OCI-LY7 (cell line): ENCODE measurements around the gene TPH1. TPM values are rescaled to one million over a fixed set of nuclear protein-coding genes. Genes with fewer than 3 reads are reported as not detected.

ENCODE experiments used
- BruUV-seq: library from RNA; stranded (reverse); fragments of 400-500 nt; replicated peaks from 2 replicates; lab custom pipeline; 2021; lab: Mats Ljungman, UMichigan
- CTCF ChIA-PET: fragments of 300-600 bp; sonication (Branson Sonifier 250); formaldehyde crosslinking; loops from one replicate; lab custom pipeline; 2022; ENCODE audit warnings: antibody characterized with exemption; ENCODE audit not compliant: unreplicated experiment; lab: Charles Lee
- POLR2A ChIA-PET: fragments of 300-600 bp; sonication (Branson Sonifier 250); formaldehyde crosslinking; loops from one replicate; lab custom pipeline; 2022; ENCODE audit warnings: antibody characterized with exemption; lab: Charles Lee
- DNase-seq: peaks from one replicate; pipeline ENCODE4 v3.0.0-alpha.2; 2015; ENCODE audit warnings: low spot score
- H2AFZ ChIP-seq: fragments of 200-600 bp; sonication (generic), shearing (Covaris generic); 2 replicates; pipeline ENCODE4 v1.6.1; 2014; ENCODE audit warnings: mild to moderate bottlenecking, antibody characterized with exemption, low read length, moderate library complexity
- H3K27ac ChIP-seq: fragments of 200-600 bp; sonication (generic); 2 replicates; pipeline ENCODE4 v1.5.1; 2014; ENCODE audit warnings: mixed run types, low read depth, mild to moderate bottlenecking, moderate library complexity, low read length, inconsistent platforms; ENCODE audit not compliant: poor library complexity, severe bottlenecking
- H3K36me3 ChIP-seq: fragments of 200-600 bp; sonication (generic); 2 replicates; pipeline ENCODE4 v1.6.1; 2014; ENCODE audit warnings: mild to moderate bottlenecking, antibody characterized with exemption, low read length, moderate library complexity, mixed read lengths; ENCODE audit not compliant: insufficient read depth
- H3K4me1 ChIP-seq: fragments of 200-600 bp; sonication (generic); 2 replicates; pipeline ENCODE4 v1.5.1; 2014; ENCODE audit warnings: mild to moderate bottlenecking, low read length; ENCODE audit not compliant: insufficient read depth, poor library complexity, severe bottlenecking
- H3K4me2 ChIP-seq: fragments of 200-600 bp; sonication (generic); 2 replicates; pipeline ENCODE4 v1.6.1; 2014; ENCODE audit warnings: mild to moderate bottlenecking, low read length
- H3K4me3 ChIP-seq: fragments of 200-600 bp; sonication (generic); 2 replicates; pipeline ENCODE4 v1.5.1; 2014; ENCODE audit warnings: mild to moderate bottlenecking, low read depth, low read length; ENCODE audit not compliant: poor library complexity, severe bottlenecking
- H3K79me2 ChIP-seq: fragments of 200-600 bp; sonication (generic); 2 replicates; pipeline ENCODE4 v1.6.1; 2016; ENCODE audit warnings: low read depth, mild to moderate bottlenecking, low read length, moderate library complexity, mixed read lengths; ENCODE audit not compliant: insufficient read depth
- H3K9me2 ChIP-seq: fragments of 200-600 bp; sonication (generic); 2 replicates; pipeline ENCODE4 v1.6.1; 2016; ENCODE audit warnings: mild to moderate bottlenecking, low read length, mixed read lengths; ENCODE audit not compliant: insufficient read depth
- H3K9me3 ChIP-seq: fragments of 200-600 bp; sonication (generic); 2 replicates; pipeline ENCODE4 v1.6.1; 2014; ENCODE audit warnings: mild to moderate bottlenecking, mixed run types, low read length, mixed read lengths
- H4K20me1 ChIP-seq: fragments of 200-600 bp; sonication (generic); 2 replicates; pipeline ENCODE4 v1.6.1; 2014; ENCODE audit warnings: mild to moderate bottlenecking, antibody characterized with exemption, low read length, moderate library complexity, mixed read lengths; ENCODE audit not compliant: insufficient read depth
- CTCF ChIP-seq: fragments of 200-600 bp; sonication (generic); conservative IDR thresholded peaks from 2 replicates; pipeline ENCODE4 v1.5.1; 2014; ENCODE audit warnings: mild to moderate bottlenecking, antibody characterized with exemption, low read length, moderate library complexity, mixed read lengths
- EZH2phosphoT487 ChIP-seq: fragments of 200-600 bp; sonication (generic); IDR thresholded peaks from 2 replicates; pipeline ENCODE4 v1.6.1; 2018; ENCODE audit warnings: low read depth, borderline replicate concordance, mild to moderate bottlenecking, mixed run types, antibody characterized with exemption, low read length, moderate library complexity, mixed read lengths
- intact Hi-C: fragments of 100-400 bp; cut with micrococcal nuclease; formaldehyde crosslinking; loops from one replicate; pipeline ENCODE4 v1.10.0; 2022; ENCODE audit not compliant: unreplicated experiment
- total RNA-seq, 2 experiments: library from RNA; depleted of rRNA in 1 of 2; stranded (reverse); fragments of >200 nt in 1 of 2; shearing (Covaris generic) in 1 of 2; gene quantifications; 2 replicates each; pipeline ENCODE4 v1.2.3, GENCODE V29; 2014 to 2022

TPH1 gene
- total RNA-seq, 2 experiments from 2014 or later, result 0.19 to 0.23 TPM

DNA sequence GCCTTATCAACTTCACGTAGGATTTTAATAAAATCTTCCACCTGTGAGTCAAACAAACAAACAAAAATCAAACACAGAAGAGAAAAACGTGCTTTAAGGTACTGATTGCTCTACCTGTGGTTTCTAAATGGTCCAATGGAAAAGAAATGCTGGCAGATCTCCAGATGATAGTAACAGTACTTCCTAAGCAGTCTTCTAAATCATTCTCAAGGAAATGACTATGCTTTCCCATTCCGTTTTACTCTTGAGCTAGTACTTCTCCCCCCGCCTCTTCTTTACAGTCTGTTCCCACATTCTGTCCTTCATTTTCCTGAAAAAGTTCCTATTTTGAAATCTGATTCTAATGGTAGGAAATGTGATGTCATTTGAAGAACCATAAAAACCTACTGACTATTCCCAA, 34.4 kb upstream of the TPH1 start:
- no TSS peak for BruUV-seq
- DNase-seq, result no peak
- Histone ChIP-seq H3K4me1 (no peaks in the 10 kb centered on the region), H3K36me3 (peaks cover 80% of the 10 kb centered on the region), H2AFZ (no peak overlapping the region), H3K27ac (no peak overlapping the region), H3K9me2 (no peaks in the 10 kb centered on the region), H3K9me3 (no peaks in the 10 kb centered on the region), H4K20me1 (no peaks in the 10 kb centered on the region), H3K79me2 (no peaks in the 10 kb centered on the region), H3K4me3 (no peak overlapping the region), H3K4me2 (no peak overlapping the region)
- intact Hi-C loops, result no loop called here
- TF ChIP-seq CTCF, result no peak
- no peak for TF ChIP-seq EZH2phosphoT487
- CTCF ChIA-PET, result interaction anchor here (0.6 kb wide), 1 partner anchor 26 kb away, joined by 4 read pairs; no protein-coding TSS in a partner anchor
- POLR2A ChIA-PET, result interaction anchor here (0.8 to 2.1 kb wide), 3 partner anchors 9 to 24 kb away, joined by 3 to 7 read pairs (median 3); no protein-coding TSS in a partner anchor

- H3K27ac ChIP-seq, result no peak overlapping the region
- H3K79me2 ChIP-seq, result no peaks in the 10 kb centered on the region
- no peak overlapping the region for H2AFZ ChIP-seq
- H3K4me1 ChIP-seq, result no peaks in the 10 kb centered on the region
- H3K4me3 ChIP-seq, result no peak overlapping the region
- no TSS peak for BruUV-seq
- intact Hi-C loops, result no loop called here
- ChIA-PET CTCF (no interaction called here), POLR2A (interaction anchor here (1.3 kb wide), 1 partner anchor 16 kb away, joined by 3 read pairs; no protein-coding TSS in a partner anchor)
- H3K9me2 ChIP-seq, result no peaks in the 10 kb centered on the region
- DNase-seq, result no peak
- H3K4me2 ChIP-seq, result no peak overlapping the region
- peaks cover 66% of the 10 kb centered on the region for H3K36me3 ChIP-seq
- no peaks in the 10 kb centered on the region for H4K20me1 ChIP-seq
- TF ChIP-seq CTCF, result no peak
- TF ChIP-seq EZH2phosphoT487, result no peak
- no peaks in the 10 kb centered on the region for H3K9me3 ChIP-seq
These were observed 32.8 kb upstream of the TPH1 start for GRCh38 chr11:18078909-18079308.

GRCh38 chr11:18075444-18075843, 29.4 kb upstream of the TPH1 start:
- POLR2A ChIA-PET, result interaction anchor here (1.1 to 1.6 kb wide), 2 partner anchors 8 to 16 kb away, joined by 5 to 6 read pairs; no protein-coding TSS in a partner anchor
- no peak overlapping the region for H3K27ac ChIP-seq

More at GRCh38 chr11:18075444-18075843, 29.4 kb upstream of the TPH1 start:
- BruUV-seq, result no TSS peak
- Histone ChIP-seq H3K79me2 (no peaks in the 10 kb centered on the region), H3K36me3 (peaks cover 32% of the 10 kb centered on the region), H3K9me2 (no peaks in the 10 kb centered on the region), H3K4me2 (no peak overlapping the region), H4K20me1 (no peaks in the 10 kb centered on the region), H3K9me3 (no peaks in the 10 kb centered on the region), H3K4me1 (no peaks in the 10 kb centered on the region), H2AFZ (no peak overlapping the region), H3K4me3 (no peak overlapping the region)
- no peak for DNase-seq
- TF ChIP-seq CTCF, result no peak
- TF ChIP-seq EZH2phosphoT487, result no peak
- intact Hi-C loops, result no loop called here
- CTCF ChIA-PET, result no interaction called here
